HCT116 (cell line): Measurements from ENCODE around the gene RYR3.

ENCODE experiments used
- CTCF ChIP-seq, 3 experiments: fragments of 200-600 bp in 1 of 3; sonication (generic) in 1 of 3; IDR thresholded peaks in 2 of 3; conservative IDR thresholded peaks in 1 of 3; 2 replicates each; pipeline ENCODE4 v1.5.1; 2012 to 2017; ENCODE audit warnings: low read depth in 2 of 3, low read length in 2 of 3, antibody characterized with exemption in 1 of 3, borderline replicate concordance in 1 of 3, control low read depth in 1 of 3, mild to moderate bottlenecking in 1 of 3, mixed read lengths in 1 of 3, mixed run types in 1 of 3, moderate library complexity in 1 of 3; ENCODE audit not compliant: insufficient read depth in 1 of 3
- POLR2A ChIP-seq: IDR thresholded peaks from 2 replicates; pipeline ENCODE4 v1.7.0; 2011; ENCODE audit warnings: borderline replicate concordance; ENCODE audit not compliant: insufficient read depth, insufficient read length; ENCODE audit errors: extremely low read depth
- REST ChIP-seq: IDR thresholded peaks from 2 replicates; pipeline ENCODE4 v1.6.1; 2012; ENCODE audit warnings: low read depth
- SP1 ChIP-seq: IDR thresholded peaks from 2 replicates; pipeline ENCODE4 v1.6.1; 2012; ENCODE audit warnings: low read depth
- ZNF274 ChIP-seq: fragments of 200-500 bp; sonication (Bioruptor generic); IDR thresholded peaks from 2 replicates; pipeline ENCODE4 v1.6.1; 2014; ENCODE audit warnings: mild to moderate bottlenecking, low read depth, low read length, inconsistent platforms

- TF ChIP-seq CTCF (IDR thresholded peaks at IDR 0.05 in 2 of 3, conservative IDR thresholded peaks at IDR 0.05 in 1 of 3; ENCODE audit: borderline replicate concordance in 1 of 3, insufficient read depth in 1 of 3, low read depth in 2 of 3, low read length in 2 of 3): no peak
- TF ChIP-seq REST: no peak
- no peak for TF ChIP-seq SP1
- TF ChIP-seq POLR2A: no peak
- no peak for TF ChIP-seq ZNF274
These were observed 592.9 kb downstream of the RYR3 start for GRCh38 chr15:33903661-33904060.
